ENCODE results near the gene PPP1R3E. TPM values are rescaled to one million over a fixed set of nuclear protein-coding genes. Genes with fewer than 3 reads are reported as not detected.

PPP1R3E gene
- polyA plus RNA-seq, 1 experiment, result 2.4 TPM

- DNase-seq (ENCODE audit: low read depth, low spot score), result peak; percentile 70
- TF ChIP-seq CTCF (IDR thresholded peaks at IDR 0.05; ENCODE audit: low read depth, low read length), result no peak
- ChIA-PET CTCF (interaction anchor here (0.6 to 1.4 kb wide), 4 partner anchors 11 to 285 kb away, joined by 3 read pairs; partner anchors contain the start of gene PABPN1), POLR2A (interaction anchor here (0.5 to 5.9 kb wide), 8 partner anchors 10 to 358 kb away, joined by 3 to 54 read pairs (median 3); partner anchors contain the start of genes HOMEZ and PABPN1)
- Histone ChIP-seq H3K4me3 (ENCODE audit: low read depth, low read length) (peak within 1 kb of the TSS; percentile 92), H3K27ac (ENCODE audit: low read depth, low read length) (peak within 1 kb of the TSS; percentile 47), H3K27me3 (ENCODE audit: control insufficient read depth, insufficient read depth, low read length) (no peaks in the 10 kb centered on the region), H3K9me3 (ENCODE audit: control insufficient read depth, insufficient read depth, low read length) (no peaks in the 10 kb centered on the region; the same call in 1 of the 2 replicates)
Observed at GRCh38 chr14:23306412-23307145, 3.9 kb upstream of the PPP1R3E start, which contains the start of gene BCL2L2. BCL2L2 (plus strand) TSS chr14:23306833; CDS start chr14:23307768, 935 bp downstream.

- H3K27ac ChIP-seq (ENCODE audit: low read depth, low read length), result peak overlapping the region; percentile 61
- no peaks in the 10 kb centered on the region for H3K27me3 ChIP-seq (ENCODE audit: control insufficient read depth, insufficient read depth, low read length)
- DNase-seq (ENCODE audit: low read depth, low spot score), result no peak
- H3K9me3 ChIP-seq (ENCODE audit: control insufficient read depth, insufficient read depth, low read length), result no peaks in the 10 kb centered on the region; the same call in 1 of the 2 replicates
- H3K4me3 ChIP-seq (ENCODE audit: low read depth, low read length), result peak overlapping the region; percentile 74
- ChIA-PET CTCF (interaction anchor here (0.8 to 2.8 kb wide), 9 partner anchors 10 to 240 kb away, joined by 3 to 24 read pairs (median 5); partner anchors contain the start of genes HOMEZ and SLC22A17), POLR2A (interaction anchor here (0.6 to 2.8 kb wide), 4 partner anchors 20 to 893 kb away, joined by 3 to 28 read pairs (median 4); partner anchors contain the start of genes ACIN1, C14orf119, PABPN1 and TM9SF1)
- no peak for TF ChIP-seq CTCF (IDR thresholded peaks at IDR 0.05; ENCODE audit: low read depth, low read length)
Observed at GRCh38 chr14:23301969-23302289, 730 bp downstream of the PPP1R3E start.

GRCh38 chr14:23301288-23301968, 1.2 kb downstream of the PPP1R3E start:
- DNase-seq (ENCODE audit: low read depth, low spot score), result peak; percentile 92
- TF ChIP-seq CTCF (IDR thresholded peaks at IDR 0.05; ENCODE audit: low read depth, low read length), result peak; percentile 60
- CTCF ChIA-PET, result interaction anchor here (0.5 to 2.8 kb wide), 41 partner anchors 9 to 796 kb away, joined by 3 to 27 read pairs (median 4); partner anchors contain the start of genes ACIN1, C14orf119, HOMEZ and PABPN1
- no peaks in the 10 kb centered on the region; the same call in 1 of the 2 replicates for H3K9me3 ChIP-seq (ENCODE audit: control insufficient read depth, insufficient read depth, low read length)
- H3K4me3 ChIP-seq (ENCODE audit: low read depth, low read length), result peak overlapping the region; percentile 79
- POLR2A ChIA-PET, result interaction anchor here (0.6 to 2.8 kb wide), 6 partner anchors 15 to 894 kb away, joined by 3 to 28 read pairs (median 4); partner anchors contain the start of genes ACIN1, C14orf119, HOMEZ and PABPN1
- H3K27ac ChIP-seq (ENCODE audit: low read depth, low read length), result peak overlapping the region; percentile 98
- no peaks in the 10 kb centered on the region for H3K27me3 ChIP-seq (ENCODE audit: control insufficient read depth, insufficient read depth, low read length)

- Histone ChIP-seq H3K27ac (ENCODE audit: low read depth, low read length) (peak overlapping the region; percentile 98), H3K27me3 (ENCODE audit: control insufficient read depth, insufficient read depth, low read length) (no peaks in the 10 kb centered on the region), H3K4me3 (ENCODE audit: low read depth, low read length) (peak overlapping the region; percentile 79), H3K9me3 (ENCODE audit: control insufficient read depth, insufficient read depth, low read length) (no peaks in the 10 kb centered on the region; the same call in 1 of the 2 replicates)
- TF ChIP-seq CTCF (IDR thresholded peaks at IDR 0.05; ENCODE audit: low read depth, low read length), result no peak
- DNase-seq (ENCODE audit: low read depth, low spot score), result no peak
- CTCF ChIA-PET, result interaction anchor here (0.5 to 2.8 kb wide), 39 partner anchors 9 to 797 kb away, joined by 3 to 27 read pairs (median 4); partner anchors contain the start of genes ACIN1, C14orf119, HOMEZ and PABPN1
- POLR2A ChIA-PET, result interaction anchor here (0.7 to 2.8 kb wide), 3 partner anchors 15 to 26 kb away, joined by 3 to 28 read pairs (median 11); partner anchors contain the start of genes HOMEZ and PABPN1
Observed at GRCh38 chr14:23300687-23301223, 1.9 kb downstream of the PPP1R3E start.

Data from AG04450 (cell line).